Measurements from ENCODE around the gene TNFRSF8.

DNA sequence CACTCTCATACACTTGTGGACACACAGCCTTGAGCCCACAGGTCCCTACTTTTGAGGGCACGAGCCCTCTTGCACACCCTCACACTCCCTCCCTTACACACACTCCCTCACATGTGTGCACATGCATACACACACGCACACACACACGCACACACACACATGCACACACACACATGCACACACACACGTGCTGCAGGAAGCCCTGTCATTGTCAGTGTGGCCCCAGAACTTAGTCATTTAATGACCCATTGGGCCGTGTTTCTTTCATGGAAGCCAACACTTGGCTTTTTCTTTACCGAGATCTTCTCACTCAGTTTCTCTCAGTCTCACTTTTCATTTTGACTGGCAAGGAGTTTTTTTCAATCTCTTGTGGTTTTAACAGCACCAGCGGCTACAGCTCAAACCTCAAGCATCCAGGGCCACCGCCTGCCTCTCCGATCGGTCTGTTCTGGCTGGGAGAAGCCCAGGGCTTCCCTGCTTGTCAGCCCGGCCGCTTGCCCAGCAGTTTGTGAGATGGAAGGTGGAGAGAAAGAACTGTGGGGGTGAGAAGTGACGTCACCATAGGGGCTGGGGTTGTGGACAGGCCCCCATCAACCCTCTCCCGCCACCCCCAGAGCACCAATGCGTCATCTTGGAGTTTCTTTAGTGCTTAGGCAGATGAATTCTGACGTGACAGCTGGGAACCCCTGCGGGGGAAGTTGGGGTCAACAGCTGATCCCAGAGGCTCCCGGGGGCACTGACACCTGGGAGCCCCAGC is 15.8 kb upstream of the TNFRSF8 start:
- TF ChIP-seq, protein P1, sequence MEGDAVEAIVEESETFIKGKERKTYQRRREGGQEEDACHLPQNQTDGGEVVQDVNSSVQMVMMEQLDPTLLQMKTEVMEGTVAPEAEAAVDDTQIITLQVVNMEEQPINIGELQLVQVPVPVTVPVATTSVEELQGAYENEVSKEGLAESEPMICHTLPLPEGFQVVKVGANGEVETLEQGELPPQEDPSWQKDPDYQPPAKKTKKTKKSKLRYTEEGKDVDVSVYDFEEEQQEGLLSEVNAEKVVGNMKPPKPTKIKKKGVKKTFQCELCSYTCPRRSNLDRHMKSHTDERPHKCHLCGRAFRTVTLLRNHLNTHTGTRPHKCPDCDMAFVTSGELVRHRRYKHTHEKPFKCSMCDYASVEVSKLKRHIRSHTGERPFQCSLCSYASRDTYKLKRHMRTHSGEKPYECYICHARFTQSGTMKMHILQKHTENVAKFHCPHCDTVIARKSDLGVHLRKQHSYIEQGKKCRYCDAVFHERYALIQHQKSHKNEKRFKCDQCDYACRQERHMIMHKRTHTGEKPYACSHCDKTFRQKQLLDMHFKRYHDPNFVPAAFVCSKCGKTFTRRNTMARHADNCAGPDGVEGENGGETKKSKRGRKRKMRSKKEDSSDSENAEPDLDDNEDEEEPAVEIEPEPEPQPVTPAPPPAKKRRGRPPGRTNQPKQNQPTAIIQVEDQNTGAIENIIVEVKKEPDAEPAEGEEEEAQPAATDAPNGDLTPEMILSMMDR (IDR thresholded peaks at IDR 0.05), result no peak
- TF ChIP-seq POLR2A (IDR thresholded peaks at IDR 0.05), result no peak
- no peak for TF ChIP-seq EP300 (IDR thresholded peaks at IDR 0.05)
